Osteoblast (primary cell): ENCODE data around the gene PTPRC. TPM values are rescaled to one million over a fixed set of nuclear protein-coding genes. Genes with fewer than 3 reads are reported as not detected.

Source experiments
- DNase-seq: peaks from one replicate; pipeline ENCODE4 v3.0.0; 2011; ENCODE audit warnings: low spot score, mixed read lengths; ENCODE audit not compliant: insufficient read length; ENCODE audit errors: missing footprints
- H2AFZ ChIP-seq: 2 replicates; pipeline ENCODE4 v1.6.0; 2011; ENCODE audit warnings: mild to moderate bottlenecking, low read length
- H3K27ac ChIP-seq: 2 replicates; pipeline ENCODE4 v1.5.1; 2011; ENCODE audit warnings: mild to moderate bottlenecking, low read depth, low read length, moderate library complexity
- H3K27me3 ChIP-seq: 2 replicates; pipeline ENCODE4 v1.6.0; 2012; ENCODE audit warnings: mild to moderate bottlenecking, control low read depth, inconsistent platforms, low read length, moderate library complexity; ENCODE audit not compliant: insufficient read depth
- H3K36me3 ChIP-seq: 2 replicates; pipeline ENCODE4 v1.5.1; 2011; ENCODE audit warnings: mild to moderate bottlenecking, low read length, control low read depth, moderate library complexity; ENCODE audit not compliant: insufficient read depth
- H3K4me1 ChIP-seq: 2 replicates; pipeline ENCODE4 v1.5.1; 2011; ENCODE audit warnings: mild to moderate bottlenecking, low read length, control low read depth, moderate library complexity; ENCODE audit not compliant: insufficient read depth
- H3K4me2 ChIP-seq: 2 replicates; pipeline ENCODE4 v1.6.0; 2011; ENCODE audit warnings: mild to moderate bottlenecking, low read length; ENCODE audit not compliant: insufficient read depth
- H3K4me3 ChIP-seq: fragments of 200-600 bp; sonication (generic); 3 replicates; pipeline ENCODE4 v1.5.1; 2012; ENCODE audit warnings: mild to moderate bottlenecking, low read length, inconsistent platforms; ENCODE audit not compliant: insufficient read depth
- H3K79me2 ChIP-seq: 2 replicates; pipeline ENCODE4 v1.6.0; 2012; ENCODE audit warnings: mild to moderate bottlenecking, low read length, control low read depth, inconsistent platforms; ENCODE audit not compliant: insufficient read depth
- H3K9me3 ChIP-seq: 2 replicates; pipeline ENCODE4 v1.5.1; 2011; ENCODE audit warnings: low read depth, low read length, control low read depth
- H4K20me1 ChIP-seq: 2 replicates; pipeline ENCODE4 v1.6.0; 2012; ENCODE audit warnings: mild to moderate bottlenecking, low read length, control low read depth; ENCODE audit not compliant: insufficient read depth
- CTCF ChIP-seq: IDR thresholded peaks from 2 replicates; pipeline ENCODE4 v1.5.1; 2011; ENCODE audit warnings: mild to moderate bottlenecking, low read depth, low read length, moderate library complexity; ENCODE audit errors: extremely low read depth
- total RNA-seq: library from RNA; depleted of rRNA; stranded (reverse); fragments of >200 nt; gene quantifications from 2 replicates; pipeline ENCODE4 v1.2.3, GENCODE V29; 2012

PTPRC gene
- total RNA-seq, 1 donor = 1.1 TPM

- DNase-seq = peak; percentile 54
- Histone ChIP-seq H4K20me1 (no peaks in the 10 kb centered on the region), H3K4me3 (no peak overlapping the region), H3K4me1 (peaks cover 41% of the 10 kb centered on the region), H3K9me3 (no peaks in the 10 kb centered on the region), H3K27me3 (no peaks in the 10 kb centered on the region), H2AFZ (no peak overlapping the region), H3K79me2 (no peaks in the 10 kb centered on the region), H3K36me3 (no peaks in the 10 kb centered on the region), H3K27ac (peak overlapping the region; percentile 76), H3K4me2 (peak overlapping the region; percentile 63)
- no peak for TF ChIP-seq CTCF
Observed at GRCh38 chr1:198681252-198681651, 42.4 kb downstream of the PTPRC start.

GRCh38 chr1:198681831-198682759, 43.3 kb downstream of the PTPRC start:
- H2AFZ ChIP-seq = peak overlapping the region; percentile 50
- peak overlapping the region; percentile 43 for H3K4me3 ChIP-seq
- H3K4me1 ChIP-seq = peaks cover 38% of the 10 kb centered on the region
- no peaks in the 10 kb centered on the region for H3K36me3 ChIP-seq
- no peaks in the 10 kb centered on the region for H3K9me3 ChIP-seq
- H3K79me2 ChIP-seq = no peaks in the 10 kb centered on the region
- H4K20me1 ChIP-seq = no peaks in the 10 kb centered on the region
- H3K4me2 ChIP-seq = peak overlapping the region; percentile 63
- H3K27ac ChIP-seq = peak overlapping the region; percentile 76
- H3K27me3 ChIP-seq = no peaks in the 10 kb centered on the region
- DNase-seq = peak; percentile 91
- no peak for TF ChIP-seq CTCF

GRCh38 chr1:198682850-198683249, 44.0 kb downstream of the PTPRC start:
- peak overlapping the region; percentile 76 for H3K27ac ChIP-seq

More at GRCh38 chr1:198682850-198683249, 44.0 kb downstream of the PTPRC start:
- H3K79me2 ChIP-seq = no peaks in the 10 kb centered on the region
- no peaks in the 10 kb centered on the region for H3K36me3 ChIP-seq
- H4K20me1 ChIP-seq = no peaks in the 10 kb centered on the region
- peaks cover 38% of the 10 kb centered on the region for H3K4me1 ChIP-seq
- DNase-seq = no peak
- no peak for TF ChIP-seq CTCF
- H3K27me3 ChIP-seq = no peaks in the 10 kb centered on the region
- H2AFZ ChIP-seq = no peak overlapping the region
- H3K4me2 ChIP-seq = no peak overlapping the region
- H3K9me3 ChIP-seq = no peaks in the 10 kb centered on the region
- no peak overlapping the region for H3K4me3 ChIP-seq
